Endothelial cell of umbilical vein (primary cell): ENCODE data around the gene TPCN2. TPM values are rescaled to one million over a fixed set of nuclear protein-coding genes. Genes with fewer than 3 reads are reported as not detected.

Experiments
- BruUV-seq: library from RNA; stranded (reverse); fragments of 400-500 nt; replicated peaks from 2 replicates; lab custom pipeline; 2021; lab: Mats Ljungman, UMichigan
- CTCF ChIA-PET: fragments of 300-600, 350-600 bp; sonication (Branson Sonifier 250); formaldehyde crosslinking; loops from one replicate; lab custom pipeline; 2021; ENCODE audit warnings: antibody characterized with exemption, inconsistent platforms; lab: Charles Lee
- POLR2A ChIA-PET: fragments of 300-600, 350-600 bp; sonication (Branson Sonifier 250); formaldehyde crosslinking; loops from one replicate; lab custom pipeline; 2021; ENCODE audit warnings: antibody characterized with exemption, inconsistent platforms; lab: Charles Lee
- DNase-seq: peaks from one replicate; pipeline ENCODE4 v3.0.0-alpha.2; 2011; ENCODE audit warnings: low read depth, low spot score
- FAIRE-seq: peaks from 2 replicates; lab custom pipeline; 2011; peaks lifted over from hg19 to GRCh38; lab: Jason Lieb, UNC
- H2AFZ ChIP-seq: 2 replicates; pipeline ENCODE4 v1.6.0; 2012; ENCODE audit warnings: low read depth, low read length, control low read depth, inconsistent platforms
- H3K27ac ChIP-seq: 2 replicates; pipeline ENCODE4 v1.5.1; 2011; ENCODE audit warnings: low read depth, mild to moderate bottlenecking, control low read depth, low read length, moderate library complexity; ENCODE audit not compliant: insufficient read depth
- H3K27me3 ChIP-seq, 2 experiments: 2 replicates each; pipeline versions ENCODE4 v1.6.0 to v1.6.1; 2011; ENCODE audit warnings: low read length in 2 of 2, mixed read lengths in 1 of 2; ENCODE audit not compliant: control insufficient read depth in 2 of 2, insufficient read depth in 2 of 2
- H3K36me3 ChIP-seq, 2 experiments: 2 replicates in 1 of 2; 3 replicates in 1 of 2; pipeline ENCODE4 v1.5.1; 2011; ENCODE audit warnings: low read length in 2 of 2, mild to moderate bottlenecking in 1 of 2, moderate library complexity in 1 of 2; ENCODE audit not compliant: control insufficient read depth in 2 of 2, insufficient read depth in 2 of 2; ENCODE audit errors: extremely low read depth in 1 of 2
- H3K4me1 ChIP-seq: 3 replicates; pipeline ENCODE4 v1.5.1; 2011; ENCODE audit warnings: mild to moderate bottlenecking, low read length; ENCODE audit not compliant: control insufficient read depth, insufficient read depth; ENCODE audit errors: extremely low read depth
- H3K4me2 ChIP-seq: 2 replicates; pipeline ENCODE4 v1.6.1; 2011; ENCODE audit warnings: low read length, control low read depth, mixed read lengths; ENCODE audit not compliant: insufficient read depth
- H3K4me3 ChIP-seq, 3 experiments: fragments of 200-600 bp in 1 of 3; sonication (generic), shearing (Covaris generic) in 1 of 3; replicated peaks in 1 of 3; 2 replicates each; pipeline ENCODE4 v1.5.1; 2011 to 2016; ENCODE audit warnings: control low read depth in 3 of 3, low read length in 3 of 3, mild to moderate bottlenecking in 2 of 3, inconsistent platforms in 1 of 3, low read depth in 1 of 3, moderate library complexity in 1 of 3; ENCODE audit not compliant: insufficient read depth in 1 of 3
- H3K79me2 ChIP-seq: 2 replicates; pipeline ENCODE4 v1.6.0; 2012; ENCODE audit warnings: low read length, inconsistent platforms; ENCODE audit not compliant: control insufficient read depth, insufficient read depth
- H3K9ac ChIP-seq: replicated peaks from 2 replicates; pipeline ENCODE3; 2011; ENCODE audit warnings: low read length, control low read depth; ENCODE audit not compliant: insufficient read depth; ENCODE audit errors: extremely low read depth
- H3K9me1 ChIP-seq: replicated peaks from 3 replicates; pipeline ENCODE4 v1.6.0; 2011; ENCODE audit warnings: mild to moderate bottlenecking, low read length; ENCODE audit not compliant: control insufficient read depth, insufficient read depth; ENCODE audit errors: extremely low read depth
- H3K9me3 ChIP-seq: replicated peaks from 2 replicates; pipeline ENCODE4 v1.5.1; 2012; ENCODE audit warnings: low read length, inconsistent platforms; ENCODE audit not compliant: control insufficient read depth, insufficient read depth
- H4K20me1 ChIP-seq: replicated peaks from 2 replicates; pipeline ENCODE3; 2011; ENCODE audit warnings: mild to moderate bottlenecking, low read length; ENCODE audit not compliant: control insufficient read depth, insufficient read depth; ENCODE audit errors: extremely low read depth
- EZH2 ChIP-seq: IDR thresholded peaks from 2 replicates; pipeline ENCODE4 v1.6.1; 2012; ENCODE audit warnings: borderline replicate concordance, low read depth, mild to moderate bottlenecking, moderate library complexity, low read length, inconsistent platforms; ENCODE audit not compliant: severe bottlenecking
- FOS ChIP-seq: IDR thresholded peaks from 2 replicates; pipeline ENCODE4 v1.6.1; 2011; ENCODE audit warnings: mild to moderate bottlenecking, low read length, moderate library complexity, borderline replicate concordance; ENCODE audit not compliant: insufficient read depth
- GATA2 ChIP-seq: IDR thresholded peaks from 2 replicates; pipeline ENCODE4 v1.7.0; 2011; ENCODE audit warnings: low read depth, mild to moderate bottlenecking, moderate library complexity, mixed read lengths, low read length; ENCODE audit not compliant: insufficient read length, insufficient read depth
- JUN ChIP-seq: IDR thresholded peaks from 2 replicates; pipeline ENCODE4 v1.6.1; 2011; ENCODE audit warnings: borderline replicate concordance, low read depth; ENCODE audit not compliant: insufficient read length, insufficient read depth
- MYC ChIP-seq: IDR thresholded peaks from one replicate; pipeline ENCODE4 v1.6.1; 2011; ENCODE audit warnings: mild to moderate bottlenecking, low read depth, low read length
- POLR2A ChIP-seq: IDR thresholded peaks from 2 replicates; pipeline ENCODE4 v1.6.1; 2012; ENCODE audit warnings: low read depth, mild to moderate bottlenecking, control low read depth, low read length
- POLR2AphosphoS5 ChIP-seq: IDR thresholded peaks from 2 replicates; pipeline ENCODE4 v1.6.1; 2012; ENCODE audit warnings: low read depth, mild to moderate bottlenecking, control low read depth, low read length, moderate library complexity; ENCODE audit not compliant: insufficient read depth
- dilution Hi-C: fragments of 300-500 bp; cut with MboI; formaldehyde crosslinking; loops from one replicate; pipeline ENCODE4 v1.15.0; 2019; ENCODE audit warnings: low sequenced_read_pairs; ENCODE audit not compliant: extremely low pct_ligation_motif_present
- intact Hi-C: fragments of 100-400 bp; cut with micrococcal nuclease; formaldehyde crosslinking; loops from one replicate; pipeline ENCODE4 v1.10.0; 2022
- polyA plus RNA-seq, 4 experiments: library from polyadenylated mRNA; depleted of rRNA in 3 of 4; stranded (reverse) in 3 of 4; unstranded in 1 of 4; fragments of >200 nt; gene quantifications; 2 replicates each; pipeline versions ENCODE4 v1.2.1 to v1.2.3, GENCODE V29; 2011 to 2012; ENCODE audit warnings: missing spikeins in 1 of 4
- total RNA-seq: library from RNA; stranded (reverse); gene quantifications from 2 replicates; pipeline ENCODE4 v1.2.3, GENCODE V29; 2021
- TF ChIP-seq, protein P1 (sequence below), 2 donors: IDR thresholded peaks; 1 replicate in 1 of 2; 2 replicates in 1 of 2; pipeline ENCODE4 v1.5.1; 2011; ENCODE audit warnings: low read length in 2 of 2, mild to moderate bottlenecking in 2 of 2, moderate library complexity in 2 of 2, control low read depth in 1 of 2, inconsistent platforms in 1 of 2, low read depth in 1 of 2; ENCODE audit not compliant: insufficient read depth in 1 of 2; ENCODE audit errors: extremely low read depth in 1 of 2
- TF ChIP-seq, protein P2 (sequence below): IDR thresholded peaks from 2 replicates; pipeline ENCODE4 v1.6.1; 2011; ENCODE audit not compliant: insufficient read depth, insufficient read length

Gene TPCN2
- total and polyA plus RNA-seq, 2 donors (not counting 3 experiments of a cell fraction or from before 2014, with no cell fraction given): 10.3 to 13.4 TPM

- TF ChIP-seq, protein P1, sequence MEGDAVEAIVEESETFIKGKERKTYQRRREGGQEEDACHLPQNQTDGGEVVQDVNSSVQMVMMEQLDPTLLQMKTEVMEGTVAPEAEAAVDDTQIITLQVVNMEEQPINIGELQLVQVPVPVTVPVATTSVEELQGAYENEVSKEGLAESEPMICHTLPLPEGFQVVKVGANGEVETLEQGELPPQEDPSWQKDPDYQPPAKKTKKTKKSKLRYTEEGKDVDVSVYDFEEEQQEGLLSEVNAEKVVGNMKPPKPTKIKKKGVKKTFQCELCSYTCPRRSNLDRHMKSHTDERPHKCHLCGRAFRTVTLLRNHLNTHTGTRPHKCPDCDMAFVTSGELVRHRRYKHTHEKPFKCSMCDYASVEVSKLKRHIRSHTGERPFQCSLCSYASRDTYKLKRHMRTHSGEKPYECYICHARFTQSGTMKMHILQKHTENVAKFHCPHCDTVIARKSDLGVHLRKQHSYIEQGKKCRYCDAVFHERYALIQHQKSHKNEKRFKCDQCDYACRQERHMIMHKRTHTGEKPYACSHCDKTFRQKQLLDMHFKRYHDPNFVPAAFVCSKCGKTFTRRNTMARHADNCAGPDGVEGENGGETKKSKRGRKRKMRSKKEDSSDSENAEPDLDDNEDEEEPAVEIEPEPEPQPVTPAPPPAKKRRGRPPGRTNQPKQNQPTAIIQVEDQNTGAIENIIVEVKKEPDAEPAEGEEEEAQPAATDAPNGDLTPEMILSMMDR (IDR thresholded peaks at IDR 0.05; ENCODE audit: extremely low read depth in 1 of 2, insufficient read depth in 1 of 2, low read depth in 1 of 2, low read length in 2 of 2): no peak
- TF ChIP-seq EZH2 (no peak), MYC (no peak), FOS (no peak), JUN (no peak), POLR2AphosphoS5 (no peak), POLR2A (no peak), GATA2 (no peak)
- TF ChIP-seq, protein P2, sequence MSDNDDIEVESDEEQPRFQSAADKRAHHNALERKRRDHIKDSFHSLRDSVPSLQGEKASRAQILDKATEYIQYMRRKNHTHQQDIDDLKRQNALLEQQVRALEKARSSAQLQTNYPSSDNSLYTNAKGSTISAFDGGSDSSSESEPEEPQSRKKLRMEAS: no peak
- Histone ChIP-seq H3K36me3 (no peaks in the 10 kb centered on the region), H4K20me1 (no peaks in the 10 kb centered on the region), H2AFZ (no peak overlapping the region), H3K9ac (no peak overlapping the region), H3K27me3 (peaks cover 0 to 6% of the 10 kb centered on the region in 2 experiments), H3K4me3 (no peak overlapping the region), H3K9me1 (no peaks in the 10 kb centered on the region), H3K4me2 (no peak overlapping the region), H3K9me3 (no peaks in the 10 kb centered on the region), H3K4me1 (no peaks in the 10 kb centered on the region), H3K79me2 (no peaks in the 10 kb centered on the region), H3K27ac (no peak overlapping the region)
- ChIA-PET CTCF (interaction anchor here (1.6 kb wide), 1 partner anchor 21 kb away, joined by 6 read pairs; no protein-coding TSS in a partner anchor), POLR2A (no interaction called here)
- DNase-seq: no peak
- no peak for FAIRE-seq
- dilution Hi-C loops: no loop called here
- no TSS peak for BruUV-seq
- intact Hi-C loops: no loop called here
Observed at GRCh38 chr11:69152733-69153421, 104.1 kb downstream of the TPCN2 start.
